Measurements from ENCODE around the gene TCHP.

TCHP gene

GRCh38 chr12:109920261-109920780 is 20.2 kb downstream of the TCHP start:
- Histone ChIP-seq H3K27me3 (ENCODE audit: insufficient read depth, low read depth, severe bottlenecking) (no peaks in the 10 kb centered on the region), H3K4me3 (ENCODE audit: low read depth, low read length) (no peak overlapping the region), H3K9me3 (ENCODE audit: severe bottlenecking) (no peaks in the 10 kb centered on the region), H3K27ac (no peak overlapping the region), H3K36me3 (peaks cover 36% of the 10 kb centered on the region)
- no peak for DNase-seq
- no peak for TF ChIP-seq CTCF (IDR thresholded peaks at IDR 0.05; ENCODE audit: low read depth, low read length)

GRCh38 chr12:109921982-109922381 is 21.9 kb downstream of the TCHP start:
- DNase-seq, result no peak
- TF ChIP-seq CTCF (IDR thresholded peaks at IDR 0.05; ENCODE audit: low read depth, low read length), result no peak
- no peak overlapping the region for H3K27ac ChIP-seq

GRCh38 chr12:109923038-109923437 is 23.0 kb downstream of the TCHP start:
- no peak for TF ChIP-seq CTCF (IDR thresholded peaks at IDR 0.05; ENCODE audit: low read depth, low read length)
- Histone ChIP-seq H3K4me3 (ENCODE audit: low read depth, low read length) (no peak overlapping the region), H3K9me3 (ENCODE audit: severe bottlenecking) (no peaks in the 10 kb centered on the region), H3K36me3 (peaks cover 9% of the 10 kb centered on the region), H3K27me3 (ENCODE audit: insufficient read depth, low read depth, severe bottlenecking) (no peaks in the 10 kb centered on the region), H3K27ac (no peak overlapping the region)
- no peak for DNase-seq

More at GRCh38 chr12:109921982-109922381, 21.9 kb downstream of the TCHP start:
- Histone ChIP-seq H3K27me3 (ENCODE audit: insufficient read depth, low read depth, severe bottlenecking) (no peaks in the 10 kb centered on the region), H3K36me3 (peaks cover 20% of the 10 kb centered on the region), H3K9me3 (ENCODE audit: severe bottlenecking) (no peaks in the 10 kb centered on the region), H3K4me3 (ENCODE audit: low read depth, low read length) (no peak overlapping the region)

GRCh38 chr12:109923481-109924245 is 23.6 kb downstream of the TCHP start:
- H3K4me3 ChIP-seq (ENCODE audit: low read depth, low read length), result no peak overlapping the region
- no peak for TF ChIP-seq CTCF (IDR thresholded peaks at IDR 0.05; ENCODE audit: low read depth, low read length)
- H3K27ac ChIP-seq, result no peak overlapping the region
- DNase-seq, result no peak
- peaks cover 5% of the 10 kb centered on the region; the same call in 1 of the 2 replicates for H3K36me3 ChIP-seq
- no peaks in the 10 kb centered on the region for H3K27me3 ChIP-seq (ENCODE audit: insufficient read depth, low read depth, severe bottlenecking)
- no peaks in the 10 kb centered on the region for H3K9me3 ChIP-seq (ENCODE audit: severe bottlenecking)

GRCh38 chr12:109925185-109925840 is 25.2 kb downstream of the TCHP start:
- Histone ChIP-seq H3K36me3 (no peaks in the 10 kb centered on the region), H3K27ac (no peak overlapping the region), H3K4me3 (ENCODE audit: low read depth, low read length) (no peak overlapping the region), H3K27me3 (ENCODE audit: insufficient read depth, low read depth, severe bottlenecking) (no peaks in the 10 kb centered on the region), H3K9me3 (ENCODE audit: severe bottlenecking) (no peaks in the 10 kb centered on the region)
- no peak for TF ChIP-seq CTCF (IDR thresholded peaks at IDR 0.05; ENCODE audit: low read depth, low read length)
- DNase-seq, result no peak

Data from WERI-Rb-1 (cell line).